K562 (cell line): ENCODE results near the gene TBP. TPM values are rescaled to one million over a fixed set of nuclear protein-coding genes. Genes with fewer than 3 reads are reported as not detected.

Source experiments
- C11orf30 ChIP-seq: fragments of 450-650 bp; IDR thresholded peaks from 2 replicates; pipeline ENCODE4 v1.6.1; 2016; ENCODE audit warnings: low read depth, mild to moderate bottlenecking
- GTF2A2 ChIP-seq: IDR thresholded peaks from 2 replicates; pipeline ENCODE4 v1.6.1; 2016; ENCODE audit warnings: mild to moderate bottlenecking, missing genetic modification characterization, missing compliant biosample characterization
- HIVEP1 ChIP-seq: fragments of 250-450 bp; sonication (Bioruptor Pico); IDR thresholded peaks from 2 replicates; pipeline ENCODE4 v1.4.0; 2020; ENCODE audit warnings: mild to moderate bottlenecking
- MAZ ChIP-seq, 2 experiments: fragments of 450-650 bp in 1 of 2; sonication (generic) in 1 of 2; formaldehyde crosslinking; IDR thresholded peaks in 1 of 2; conservative IDR thresholded peaks in 1 of 2; 2 replicates each; pipeline versions ENCODE4 v1.4.0 to v1.5.0; 2020; ENCODE audit warnings: mild to moderate bottlenecking in 1 of 2, missing genetic modification reagents in 1 of 2
- RCOR1 ChIP-seq, 2 experiments: IDR thresholded peaks; 2 replicates each; pipeline ENCODE4 v1.6.1; 2012; ENCODE audit warnings: low read depth in 2 of 2, low read length in 2 of 2, borderline replicate concordance in 1 of 2, improper control_type of control experiment in 1 of 2
- SREBF1 ChIP-seq: fragments of 150-350 bp; IDR thresholded peaks from 2 replicates; pipeline ENCODE4 v1.6.1; 2014; ENCODE audit warnings: antibody characterized with exemption, low read depth, low read length, borderline replicate concordance
- TSHZ1 ChIP-seq: fragments of 250-450 bp; sonication (Bioruptor Pico); IDR thresholded peaks from 2 replicates; pipeline ENCODE4 v1.4.0; 2020; ENCODE audit warnings: mild to moderate bottlenecking, moderate library complexity
- ZNF695 ChIP-seq: fragments of 450-650 bp; formaldehyde crosslinking; IDR thresholded peaks from 2 replicates; pipeline ENCODE4 v1.4.0; 2020; ENCODE audit warnings: mild to moderate bottlenecking, moderate library complexity
- polyA plus RNA-seq, 8 experiments: library from polyadenylated mRNA; depleted of rRNA in 4 of 8; stranded (reverse) in 5 of 8; unstranded in 3 of 8; fragments of >200 nt; fragmentation: Nextera tagmentation in 2 of 8; fragmentation: Illumina TruSeq in 1 of 8; extraction: Ambion mirVana in 2 of 8; extraction: Trizol in 1 of 8; gene quantifications; 2 replicates each; pipeline versions ENCODE4 v1.2.1 to v1.2.3, GENCODE V29; 2011 to 2014; ENCODE audit warnings: inconsistent platforms in 1 of 8, missing spikeins in 1 of 8
- total RNA-seq, 7 experiments: library from RNA; depleted of rRNA in 6 of 7; stranded (reverse); fragments of >200 nt in 6 of 7; fragmentation: Illumina TruSeq in 2 of 7; extraction: Trizol in 2 of 7; gene quantifications; 2 replicates each; pipeline versions ENCODE4 v1.2.1 to v1.2.3, GENCODE V29; 2011 to 2021; ENCODE audit warnings: low replicate concordance in 1 of 7
- TF ChIP-seq, protein P1 (sequence below): fragments of 450-650 bp; IDR thresholded peaks from 2 replicates; pipeline ENCODE4 v1.6.1; 2018; ENCODE audit not compliant: partially characterized antibody

The TBP gene
- total and polyA plus RNA-seq, 9 of the 15 experiments (the other 6 are each of a cell fraction or from before 2014, with no cell fraction given) = 28.5 to 86.1 (median 39.5) TPM

DNA sequence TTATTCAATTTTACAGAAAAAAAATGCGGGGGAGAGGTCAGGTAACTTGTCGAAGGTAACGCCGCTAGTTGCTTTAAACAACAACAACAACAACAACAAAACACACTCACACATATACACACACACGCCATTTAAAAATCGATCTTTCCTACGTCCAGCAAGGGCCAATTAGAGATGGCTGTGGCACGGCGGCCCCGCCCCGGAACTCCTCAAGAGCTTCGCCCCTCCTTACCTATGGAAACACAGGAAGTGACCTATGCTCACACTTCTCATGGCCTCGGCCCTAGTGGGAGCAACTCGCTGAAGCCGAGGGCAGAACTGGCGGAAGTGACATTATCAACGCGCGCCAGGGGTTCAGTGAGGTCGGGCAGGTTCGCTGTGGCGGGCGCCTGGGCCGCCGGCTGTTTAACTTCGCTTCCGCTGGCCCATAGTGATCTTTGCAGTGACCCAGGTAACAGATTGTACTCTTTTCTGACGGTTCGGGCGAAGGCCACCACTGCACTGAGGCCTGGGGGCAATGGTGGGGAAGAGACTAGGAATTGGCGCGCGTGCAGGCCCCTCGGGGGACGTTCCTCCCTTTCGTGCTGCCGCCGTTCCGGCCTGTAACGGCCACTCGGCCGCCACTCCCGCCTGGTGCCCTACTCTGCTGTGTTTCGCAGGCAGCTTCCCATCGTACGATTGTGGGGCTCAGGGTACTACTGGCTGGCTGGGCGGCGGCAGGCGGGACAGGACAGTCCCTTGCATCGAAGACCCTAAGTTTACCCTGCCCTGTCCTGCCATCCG, at the start of gene TBP (continued):
- no peak; a peak in 1 of 4 replicates for TF ChIP-seq RCOR1 (IDR thresholded peaks at IDR 0.05; ENCODE audit: borderline replicate concordance in 1 of 2, low read depth in 2 of 2, low read length in 2 of 2)
- no peak for TF ChIP-seq HIVEP1 (CRISPR knock-in tag)
- no peak for TF ChIP-seq SREBF1
- no peak for TF ChIP-seq TSHZ1 (CRISPR knock-in tag)
- TF ChIP-seq, protein P1, sequence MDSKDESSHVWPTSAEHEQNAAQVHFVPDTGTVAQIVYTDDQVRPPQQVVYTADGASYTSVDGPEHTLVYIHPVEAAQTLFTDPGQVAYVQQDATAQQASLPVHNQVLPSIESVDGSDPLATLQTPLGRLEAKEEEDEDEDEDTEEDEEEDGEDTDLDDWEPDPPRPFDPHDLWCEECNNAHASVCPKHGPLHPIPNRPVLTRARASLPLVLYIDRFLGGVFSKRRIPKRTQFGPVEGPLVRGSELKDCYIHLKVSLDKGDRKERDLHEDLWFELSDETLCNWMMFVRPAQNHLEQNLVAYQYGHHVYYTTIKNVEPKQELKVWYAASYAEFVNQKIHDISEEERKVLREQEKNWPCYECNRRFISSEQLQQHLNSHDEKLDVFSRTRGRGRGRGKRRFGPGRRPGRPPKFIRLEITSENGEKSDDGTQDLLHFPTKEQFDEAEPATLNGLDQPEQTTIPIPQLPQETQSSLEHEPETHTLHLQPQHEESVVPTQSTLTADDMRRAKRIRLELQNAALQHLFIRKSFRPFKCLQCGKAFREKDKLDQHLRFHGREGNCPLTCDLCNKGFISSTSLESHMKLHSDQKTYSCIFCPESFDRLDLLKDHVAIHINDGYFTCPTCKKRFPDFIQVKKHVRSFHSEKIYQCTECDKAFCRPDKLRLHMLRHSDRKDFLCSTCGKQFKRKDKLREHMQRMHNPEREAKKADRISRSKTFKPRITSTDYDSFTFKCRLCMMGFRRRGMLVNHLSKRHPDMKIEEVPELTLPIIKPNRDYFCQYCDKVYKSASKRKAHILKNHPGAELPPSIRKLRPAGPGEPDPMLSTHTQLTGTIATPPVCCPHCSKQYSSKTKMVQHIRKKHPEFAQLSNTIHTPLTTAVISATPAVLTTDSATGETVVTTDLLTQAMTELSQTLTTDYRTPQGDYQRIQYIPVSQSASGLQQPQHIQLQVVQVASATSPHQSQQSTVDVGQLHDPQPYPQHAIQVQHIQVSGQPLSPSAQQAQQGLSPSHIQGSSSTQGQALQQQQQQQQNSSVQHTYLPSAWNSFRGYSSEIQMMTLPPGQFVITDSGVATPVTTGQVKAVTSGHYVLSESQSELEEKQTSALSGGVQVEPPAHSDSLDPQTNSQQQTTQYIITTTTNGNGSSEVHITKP = peak; percentile 68
- TF ChIP-seq C11orf30 = peak; percentile 97
- TF ChIP-seq MAZ (CRISPR knock-in tag; conservative IDR thresholded peaks at IDR 0.05 in 1 of 2, IDR thresholded peaks at IDR 0.05 in 1 of 2) = peak; percentile 85 to 87; a peak in 3 of 4 replicates
- no peak for TF ChIP-seq GTF2A2
- TF ChIP-seq ZNF695 (CRISPR knock-in tag) = no peak
